Measurements from ENCODE around the gene PNMA1. TPM values are rescaled to one million over a fixed set of nuclear protein-coding genes. Genes with fewer than 3 reads are reported as not detected.

Gene PNMA1
- total RNA-seq, 1 experiment from 2014 or later = 24.6 TPM

DNA sequence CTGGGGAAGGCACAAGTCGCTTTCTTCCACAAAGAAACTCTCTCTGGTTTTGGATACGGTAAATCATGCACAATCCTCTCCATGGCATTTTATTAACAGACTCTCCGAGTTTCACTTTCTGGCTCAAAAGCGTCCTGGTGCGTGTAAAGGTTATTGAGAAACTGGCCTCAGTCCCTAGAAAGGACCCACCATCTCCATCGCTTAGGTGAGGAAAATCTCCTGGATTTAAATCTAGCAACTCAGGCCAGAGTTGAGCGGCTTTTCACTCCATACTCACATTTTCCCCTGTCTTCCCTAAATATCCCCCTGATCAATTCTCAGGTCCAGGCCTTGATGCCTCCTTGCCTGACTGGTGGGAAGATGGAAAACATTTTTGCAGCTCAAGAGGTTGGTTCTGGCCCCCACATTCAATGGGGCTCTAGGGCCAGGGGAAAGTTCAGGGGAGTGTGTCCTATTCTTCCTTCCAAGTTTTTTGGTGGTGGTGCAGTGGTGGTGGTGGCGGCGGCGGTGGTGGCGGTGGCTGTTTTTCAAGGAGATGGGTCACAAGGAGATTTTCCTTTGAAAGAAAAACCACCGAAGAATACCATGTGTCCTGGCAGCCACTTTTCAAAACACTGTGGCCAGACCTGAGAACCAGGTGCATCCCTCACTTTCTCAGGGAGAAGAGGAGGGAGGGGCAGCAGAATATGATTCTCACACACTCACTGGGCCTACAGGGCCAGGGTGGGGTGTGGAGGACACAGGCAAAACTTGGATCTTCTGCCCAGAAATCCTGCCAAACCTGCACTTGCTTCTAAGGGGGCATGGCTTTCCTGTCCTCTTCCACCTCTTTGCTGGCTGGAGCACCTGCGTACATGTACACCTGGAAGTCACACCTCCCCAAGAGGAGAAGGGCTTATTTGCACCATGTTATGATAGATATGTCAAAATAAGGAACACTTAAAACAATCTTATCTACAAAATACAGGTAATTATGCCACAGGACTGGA lies 46.7 kb upstream of the PNMA1 start:
- ChIA-PET POLR2A (interaction anchor here (0.6 to 3.3 kb wide), 7 partner anchors 10 to 65 kb away, joined by 3 to 14 read pairs (median 4); no protein-coding TSS in a partner anchor), RAD21 (ENCODE audit: low non-redundant PET in 1 of 2, low total read pairs in 2 of 2, uncharacterized antibody in 2 of 2, unreplicated experiment in 2 of 2) (interaction anchor here (0.6 to 1.0 kb wide), 3 partner anchors 29 to 65 kb away, joined by 3 to 11 read pairs (median 3); no protein-coding TSS in a partner anchor), CTCF (interaction anchor here (0.6 to 3.2 kb wide), 6 partner anchors 9 to 86 kb away, joined by 3 to 34 read pairs (median 4); no protein-coding TSS in a partner anchor)
- DNase-seq (ENCODE audit: low read depth, low spot score) (no peak), ATAC-seq (no peak)
- H3K27ac ChIP-seq (ENCODE audit: low read depth, low read length) = peak overlapping the region; percentile 95
- H2AFZ ChIP-seq (ENCODE audit: low read depth, low read length, poor library complexity, severe bottlenecking) = no peak overlapping the region
- H3K4me3 ChIP-seq (replicated peaks in 1 of 2; ENCODE audit: low read depth in 1 of 2, low read length in 2 of 2) = peak overlapping the region; percentile 79
- H3K4me2 ChIP-seq (ENCODE audit: low read length) = peak overlapping the region; percentile 96
- H3K9ac ChIP-seq (ENCODE audit: low read length) = peak overlapping the region; percentile 87
- peaks cover 33% of the 10 kb centered on the region for H3K79me2 ChIP-seq (ENCODE audit: insufficient read depth, low read length)
- no peaks in the 10 kb centered on the region for H3K27me3 ChIP-seq (ENCODE audit: insufficient read depth, low read length)
- TF ChIP-seq EGR1 (IDR thresholded peaks at IDR 0.05; ENCODE audit: low read depth) (no peak), FOSL1 (IDR thresholded peaks at IDR 0.05; ENCODE audit: low read depth) (no peak), SP1 (IDR thresholded peaks at IDR 0.05; ENCODE audit: low read depth) (no peak), TCF7L2 (IDR thresholded peaks at IDR 0.05; ENCODE audit: borderline replicate concordance, extremely low read depth, insufficient read depth, insufficient read length) (no peak), ELF1 (IDR thresholded peaks at IDR 0.05; ENCODE audit: borderline replicate concordance, low read depth) (no peak), RAD21 (IDR thresholded peaks at IDR 0.05; ENCODE audit: low read depth) (no peak), SRF (IDR thresholded peaks at IDR 0.05; ENCODE audit: low read depth) (no peak), YY1 (IDR thresholded peaks at IDR 0.05; ENCODE audit: extremely low read depth, insufficient replicate concordance, low read depth, low read length) (no peak), SIN3A (IDR thresholded peaks at IDR 0.05; ENCODE audit: low read depth) (no peak), ZNF274 (IDR thresholded peaks at IDR 0.05; ENCODE audit: low read depth, low read length) (no peak), JUND (IDR thresholded peaks at IDR 0.05) (no peak)
- TF ChIP-seq, protein P1, sequence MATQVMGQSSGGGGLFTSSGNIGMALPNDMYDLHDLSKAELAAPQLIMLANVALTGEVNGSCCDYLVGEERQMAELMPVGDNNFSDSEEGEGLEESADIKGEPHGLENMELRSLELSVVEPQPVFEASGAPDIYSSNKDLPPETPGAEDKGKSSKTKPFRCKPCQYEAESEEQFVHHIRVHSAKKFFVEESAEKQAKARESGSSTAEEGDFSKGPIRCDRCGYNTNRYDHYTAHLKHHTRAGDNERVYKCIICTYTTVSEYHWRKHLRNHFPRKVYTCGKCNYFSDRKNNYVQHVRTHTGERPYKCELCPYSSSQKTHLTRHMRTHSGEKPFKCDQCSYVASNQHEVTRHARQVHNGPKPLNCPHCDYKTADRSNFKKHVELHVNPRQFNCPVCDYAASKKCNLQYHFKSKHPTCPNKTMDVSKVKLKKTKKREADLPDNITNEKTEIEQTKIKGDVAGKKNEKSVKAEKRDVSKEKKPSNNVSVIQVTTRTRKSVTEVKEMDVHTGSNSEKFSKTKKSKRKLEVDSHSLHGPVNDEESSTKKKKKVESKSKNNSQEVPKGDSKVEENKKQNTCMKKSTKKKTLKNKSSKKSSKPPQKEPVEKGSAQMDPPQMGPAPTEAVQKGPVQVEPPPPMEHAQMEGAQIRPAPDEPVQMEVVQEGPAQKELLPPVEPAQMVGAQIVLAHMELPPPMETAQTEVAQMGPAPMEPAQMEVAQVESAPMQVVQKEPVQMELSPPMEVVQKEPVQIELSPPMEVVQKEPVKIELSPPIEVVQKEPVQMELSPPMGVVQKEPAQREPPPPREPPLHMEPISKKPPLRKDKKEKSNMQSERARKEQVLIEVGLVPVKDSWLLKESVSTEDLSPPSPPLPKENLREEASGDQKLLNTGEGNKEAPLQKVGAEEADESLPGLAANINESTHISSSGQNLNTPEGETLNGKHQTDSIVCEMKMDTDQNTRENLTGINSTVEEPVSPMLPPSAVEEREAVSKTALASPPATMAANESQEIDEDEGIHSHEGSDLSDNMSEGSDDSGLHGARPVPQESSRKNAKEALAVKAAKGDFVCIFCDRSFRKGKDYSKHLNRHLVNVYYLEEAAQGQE (IDR thresholded peaks at IDR 0.05; ENCODE audit: low read depth) = no peak
- TF ChIP-seq, protein P2, sequence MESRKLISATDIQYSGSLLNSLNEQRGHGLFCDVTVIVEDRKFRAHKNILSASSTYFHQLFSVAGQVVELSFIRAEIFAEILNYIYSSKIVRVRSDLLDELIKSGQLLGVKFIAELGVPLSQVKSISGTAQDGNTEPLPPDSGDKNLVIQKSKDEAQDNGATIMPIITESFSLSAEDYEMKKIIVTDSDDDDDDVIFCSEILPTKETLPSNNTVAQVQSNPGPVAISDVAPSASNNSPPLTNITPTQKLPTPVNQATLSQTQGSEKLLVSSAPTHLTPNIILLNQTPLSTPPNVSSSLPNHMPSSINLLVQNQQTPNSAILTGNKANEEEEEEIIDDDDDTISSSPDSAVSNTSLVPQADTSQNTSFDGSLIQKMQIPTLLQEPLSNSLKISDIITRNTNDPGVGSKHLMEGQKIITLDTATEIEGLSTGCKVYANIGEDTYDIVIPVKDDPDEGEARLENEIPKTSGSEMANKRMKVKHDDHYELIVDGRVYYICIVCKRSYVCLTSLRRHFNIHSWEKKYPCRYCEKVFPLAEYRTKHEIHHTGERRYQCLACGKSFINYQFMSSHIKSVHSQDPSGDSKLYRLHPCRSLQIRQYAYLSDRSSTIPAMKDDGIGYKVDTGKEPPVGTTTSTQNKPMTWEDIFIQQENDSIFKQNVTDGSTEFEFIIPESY (IDR thresholded peaks at IDR 0.05; ENCODE audit: extremely low read depth, insufficient replicate concordance, low read length) = no peak
- TF ChIP-seq, protein P3, sequence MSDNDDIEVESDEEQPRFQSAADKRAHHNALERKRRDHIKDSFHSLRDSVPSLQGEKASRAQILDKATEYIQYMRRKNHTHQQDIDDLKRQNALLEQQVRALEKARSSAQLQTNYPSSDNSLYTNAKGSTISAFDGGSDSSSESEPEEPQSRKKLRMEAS (IDR thresholded peaks at IDR 0.05) = no peak
- H4K20me1 ChIP-seq (ENCODE audit: insufficient read depth) = no peaks in the 10 kb centered on the region
- intact Hi-C loops (cut with micrococcal nuclease) = loop anchor here (1.0 to 5.0 kb wide), 3 partner anchors 20 to 91 kb away; partner anchors contain the start of gene PTGR2
- H3K9me3 ChIP-seq (ENCODE audit: control insufficient read depth in 1 of 2, insufficient read depth in 1 of 2, low read depth in 1 of 2, low read length in 2 of 2) = no peaks in the 10 kb centered on the region
- H3K9me2 ChIP-seq (ENCODE audit: insufficient read depth) = no peaks in the 10 kb centered on the region
- H3K36me3 ChIP-seq (ENCODE audit: control insufficient read depth in 1 of 2, insufficient read depth in 2 of 2, low read length in 2 of 2) = no peaks in the 10 kb centered on the region
- H3K4me1 ChIP-seq (ENCODE audit: control insufficient read depth in 1 of 2, insufficient read depth in 2 of 2, low read length in 2 of 2) = peaks cover 28 to 56% of the 10 kb centered on the region in 2 experiments
- TSS peak; percentile 98 for BruUV-seq (replicated peaks)

Measured in HCT116 (cell line).